Smooth muscle cell of the coronary artery (primary cell): Measurements from ENCODE around the gene U2AF2. TPM values are rescaled to one million over a fixed set of nuclear protein-coding genes. Genes with fewer than 3 reads are reported as not detected.

Experiments
- total RNA-seq: library from RNA; depleted of rRNA; stranded (reverse); fragments of >200 nt; gene quantifications from 2 replicates; pipeline ENCODE4 v1.2.3, GENCODE V29; 2014; ENCODE audit warnings: low replicate concordance

The U2AF2 gene
- 82.3 and 109 TPM in 2 replicates for total RNA-seq

GRCh38 chr19:55654868-55655647 is at the start of gene U2AF2:
TSS of gene U2AF2 (plus strand) at chr19:55655035. CDS start at chr19:55655105, 70 bp downstream.

GRCh38 chr19:55605637-55606470 is 49.0 kb upstream of the U2AF2 start, which contains the start of gene ZNF865:
TSS of gene ZNF865 (plus strand) at chr19:55605647. CDS start at chr19:55613619, 7,972 bp downstream.

GRCh38 chr19:55624109-55625003 is 30.5 kb upstream of the U2AF2 start, which contains the start of gene ZNF784:
TSS of gene ZNF784 (minus strand) at chr19:55624566. CDS start at chr19:55624561, 5 bp downstream.

GRCh38 chr19:55640577-55641425 is 14.0 kb upstream of the U2AF2 start, which contains the start of gene ZNF580:
TSS of gene ZNF580 (plus strand) at chr19:55641002. CDS start at chr19:55642509, 1,507 bp downstream.

GRCh38 chr19:55643003-55643886 is 11.6 kb upstream of the U2AF2 start, which contains the start of gene ZNF581:
TSS of gene ZNF581 (plus strand) at chr19:55643649. CDS start at chr19:55644572, 923 bp downstream.

GRCh38 chr19:55647732-55648584 is 6.9 kb upstream of the U2AF2 start, which contains the start of gene CCDC106:
TSS of gene CCDC106 (plus strand) at chr19:55648212. CDS start at chr19:55649047, 835 bp downstream.

GRCh38 chr19:55674841-55675660 is 20.2 kb downstream of the U2AF2 start, which contains the start of gene EPN1:
TSS of gene EPN1 (plus strand) at chr19:55675226. CDS start at chr19:55678628, 3,402 bp downstream.

Other genes starting within 250 kb of the U2AF2 start
- gene UBE2S, start 247.2 kb upstream of the U2AF2 start, total RNA-seq = 7.3 and 94.4 TPM in 2 replicates
- not detected in 2 replicates for gene SHISA7, start 211.7 kb upstream of the U2AF2 start, total RNA-seq
- 23.4 and 87.9 TPM in 2 replicates for gene ISOC2, start 193.4 kb upstream of the U2AF2 start, total RNA-seq
- not detected in 2 replicates for gene C19orf85, start 190.3 kb upstream of the U2AF2 start, total RNA-seq
- gene ZNF628, start 178.4 kb upstream of the U2AF2 start, total RNA-seq = 0.35 and 0.60 TPM in 2 replicates
- 6.7 and 15.1 TPM in 2 replicates for gene NAT14, start 169.8 kb upstream of the U2AF2 start, total RNA-seq
- 0.68 and 5.7 TPM in 2 replicates for gene SSC5D, start 166.6 kb upstream of the U2AF2 start, total RNA-seq
- not detected in 2 replicates for gene SBK2, start 117.9 kb upstream of the U2AF2 start, total RNA-seq
- gene SBK3, start 109.5 kb upstream of the U2AF2 start, total RNA-seq = not detected in 2 replicates
- 0.94 and 3.3 TPM in 2 replicates for gene ZNF579, start 74.2 kb upstream of the U2AF2 start, total RNA-seq
- 1.3 and 1.6 TPM in 2 replicates for gene FIZ1, start 55.5 kb upstream of the U2AF2 start, total RNA-seq
- 7.3 and 7.5 TPM in 2 replicates for gene ZNF524, start 54.7 kb upstream of the U2AF2 start, total RNA-seq
- under 0.01 and 0.53 TPM in 2 replicates for gene ZNF865, start 49.4 kb upstream of the U2AF2 start, total RNA-seq
- 2.0 and 3.5 TPM in 2 replicates for gene ZNF784, start 30.5 kb upstream of the U2AF2 start, total RNA-seq
- gene ZNF580, start 14.0 kb upstream of the U2AF2 start, total RNA-seq = 3.6 and 6.4 TPM in 2 replicates
- gene ZNF581, start 11.4 kb upstream of the U2AF2 start, total RNA-seq = 18.8 and 20.7 TPM in 2 replicates
- 2.7 and 6.4 TPM in 2 replicates for gene CCDC106, start 6.8 kb upstream of the U2AF2 start, total RNA-seq
- gene EPN1, start 20.2 kb downstream of the U2AF2 start, total RNA-seq = 54.2 and 64.5 TPM in 2 replicates
- gene NLRP9, start 83.4 kb downstream of the U2AF2 start, total RNA-seq = not detected in 2 replicates
- 0.08 TPM in 1 of 2 replicates, not detected in the other for gene RFPL4A, start 104.1 kb downstream of the U2AF2 start, total RNA-seq
- gene RFPL4AL1, start 114.1 kb downstream of the U2AF2 start, total RNA-seq = not detected in 2 replicates
- not detected in 2 replicates for gene NLRP11, start 177.0 kb downstream of the U2AF2 start, total RNA-seq
- gene NLRP4, start 181.5 kb downstream of the U2AF2 start, total RNA-seq = not detected in 2 replicates